HCT116 (cell line): Measurements from ENCODE around the gene ELOB.

Experiments used
- EGR1 ChIP-seq: IDR thresholded peaks from 2 replicates; pipeline ENCODE4 v1.6.1; 2012; ENCODE audit warnings: low read depth
- EZH2phosphoT487 ChIP-seq: fragments of 200-600 bp; IDR thresholded peaks from 2 replicates; pipeline ENCODE4 v1.6.1; 2018; ENCODE audit warnings: antibody characterized with exemption, borderline replicate concordance
- POLR2A ChIP-seq: IDR thresholded peaks from 2 replicates; pipeline ENCODE4 v1.7.0; 2011; ENCODE audit warnings: borderline replicate concordance; ENCODE audit not compliant: insufficient read depth, insufficient read length; ENCODE audit errors: extremely low read depth
- RAD21 ChIP-seq: IDR thresholded peaks from 2 replicates; pipeline ENCODE4 v1.6.1; 2012; ENCODE audit warnings: low read depth, mild to moderate bottlenecking

GRCh38 chr16:2767891-2768290 lies 9.2 kb downstream of the ELOB start:
- TF ChIP-seq EGR1 (no peak), POLR2A (no peak), EZH2phosphoT487 (no peak), RAD21 (no peak)
